ENCODE data around the gene SFI1.
"Not testable (repeated sequence)": the region's sequence is repeated elsewhere in the genome, so short reads cannot be mapped to it uniquely, and the experiment has no call there.

SFI1 gene

GRCh38 chr22:31490496-31490925, 5.8 kb upstream of the SFI1 start:
- DNase-seq (ENCODE audit: low read depth, low spot score): no peak

GRCh38 chr22:31491218-31491962, 4.9 kb upstream of the SFI1 start:
- no peak for DNase-seq (ENCODE audit: low read depth, low spot score)

GRCh38 chr22:31492151-31492550, 4.2 kb upstream of the SFI1 start:
- no peak for DNase-seq (ENCODE audit: low read depth, low spot score)

- not testable (repeated sequence) for DNase-seq (ENCODE audit: low read depth, low spot score)
Measured at GRCh38 chr22:31493355-31493754, 3.0 kb upstream of the SFI1 start.

- no peak for DNase-seq (ENCODE audit: low read depth, low spot score)
Measured at GRCh38 chr22:31495343-31495742, 993 bp upstream of the SFI1 start.

- no peak for DNase-seq (ENCODE audit: low read depth, low spot score)
Measured at GRCh38 chr22:31496735-31497146, 405 bp downstream of the SFI1 start.

GRCh38 chr22:31497148-31497938, 1.0 kb downstream of the SFI1 start:
- DNase-seq (ENCODE audit: low read depth, low spot score): no peak

GRCh38 chr22:31501738-31502137, 5.4 kb downstream of the SFI1 start:
- DNase-seq (ENCODE audit: low read depth, low spot score): no peak

- no peak for DNase-seq (ENCODE audit: low read depth, low spot score)
Measured at GRCh38 chr22:31503211-31503964, 7.1 kb downstream of the SFI1 start.

GRCh38 chr22:31504282-31504681, 7.9 kb downstream of the SFI1 start:
- no peak for DNase-seq (ENCODE audit: low read depth, low spot score)

GRCh38 chr22:31507517-31507916, 11.2 kb downstream of the SFI1 start:
- not testable (repeated sequence) for DNase-seq (ENCODE audit: low read depth, low spot score)

- DNase-seq (ENCODE audit: low read depth, low spot score): no peak
Measured at GRCh38 chr22:31508536-31508935, 12.2 kb downstream of the SFI1 start.

GRCh38 chr22:31509061-31509762, 12.9 kb downstream of the SFI1 start:
- DNase-seq (ENCODE audit: low read depth, low spot score): no peak

- no peak for DNase-seq (ENCODE audit: low read depth, low spot score)
Measured at GRCh38 chr22:31520051-31520450, 23.7 kb downstream of the SFI1 start.

GRCh38 chr22:31524132-31524531, 27.8 kb downstream of the SFI1 start:
- DNase-seq (ENCODE audit: low read depth, low spot score): not testable (repeated sequence)

GRCh38 chr22:31526270-31526669, 29.9 kb downstream of the SFI1 start:
- DNase-seq (ENCODE audit: low read depth, low spot score): no peak

- DNase-seq (ENCODE audit: low read depth, low spot score): no peak
Measured at GRCh38 chr22:31530823-31531195, 34.5 kb downstream of the SFI1 start.

GRCh38 chr22:31532060-31532459, 35.7 kb downstream of the SFI1 start:
- no peak for DNase-seq (ENCODE audit: low read depth, low spot score)

- DNase-seq (ENCODE audit: low read depth, low spot score): no peak
Measured at GRCh38 chr22:31533374-31533773, 37.0 kb downstream of the SFI1 start.

- no peak for DNase-seq (ENCODE audit: low read depth, low spot score)
Measured at GRCh38 chr22:31537019-31537535, 40.7 kb downstream of the SFI1 start.

- no peak for DNase-seq (ENCODE audit: low read depth, low spot score)
Measured at GRCh38 chr22:31538815-31539214, 42.5 kb downstream of the SFI1 start.
